ENCODE measurements around the gene CYP2J2.
"Not testable (repeated sequence)": the region's sequence is repeated elsewhere in the genome, so short reads cannot be mapped to it uniquely, and the experiment has no call there.

The CYP2J2 gene

DNA sequence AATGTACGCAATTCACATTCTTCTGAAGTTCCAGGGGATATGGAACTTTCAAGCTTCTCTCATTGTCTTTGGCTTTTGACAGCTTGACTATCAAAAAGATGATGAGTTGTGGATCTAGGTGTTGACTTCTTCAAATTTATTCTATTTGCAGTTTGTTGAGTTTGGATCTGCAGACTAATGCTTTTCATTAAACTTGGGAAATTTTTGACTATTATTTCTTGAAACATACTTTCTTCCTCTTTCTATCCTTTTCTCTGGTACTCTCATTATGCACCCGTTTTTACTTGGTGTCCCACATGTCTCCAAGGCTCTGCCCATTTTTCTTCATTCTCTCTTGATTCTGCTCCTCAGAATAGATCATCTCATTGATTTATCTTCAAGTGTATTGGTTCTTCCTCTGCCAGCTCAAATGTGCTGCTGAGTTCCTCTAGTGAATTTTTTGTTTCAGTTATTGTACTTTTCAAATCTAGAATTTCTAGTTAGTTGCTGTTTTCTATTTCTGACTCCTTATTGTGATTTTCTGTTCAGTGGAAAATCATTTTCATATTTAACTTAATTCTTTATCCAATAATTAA is 49.4 kb downstream of the CYP2J2 start:
- DNase-seq (ENCODE audit: low read depth in 2 of 2): no peak

DNA sequence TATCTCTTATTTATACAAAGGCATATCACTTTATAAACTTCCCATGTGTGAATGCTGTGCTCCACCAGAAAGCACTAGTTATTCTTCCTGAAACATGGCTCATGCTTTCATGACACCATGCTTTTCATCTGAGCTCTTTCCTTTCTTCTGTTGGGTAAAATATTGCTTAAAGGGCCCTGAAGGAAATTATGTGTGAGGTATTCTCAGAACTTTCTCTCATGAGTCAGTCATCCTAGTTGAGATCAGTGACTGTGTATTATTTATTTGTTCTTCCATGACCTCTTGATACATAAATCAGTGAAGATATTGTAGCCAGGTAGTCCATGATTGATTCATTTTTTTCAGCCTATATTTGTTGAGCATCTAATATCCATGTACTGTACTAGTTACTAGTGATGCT is 54.8 kb downstream of the CYP2J2 start:
- no peak for DNase-seq (ENCODE audit: low read depth in 2 of 2)

DNA sequence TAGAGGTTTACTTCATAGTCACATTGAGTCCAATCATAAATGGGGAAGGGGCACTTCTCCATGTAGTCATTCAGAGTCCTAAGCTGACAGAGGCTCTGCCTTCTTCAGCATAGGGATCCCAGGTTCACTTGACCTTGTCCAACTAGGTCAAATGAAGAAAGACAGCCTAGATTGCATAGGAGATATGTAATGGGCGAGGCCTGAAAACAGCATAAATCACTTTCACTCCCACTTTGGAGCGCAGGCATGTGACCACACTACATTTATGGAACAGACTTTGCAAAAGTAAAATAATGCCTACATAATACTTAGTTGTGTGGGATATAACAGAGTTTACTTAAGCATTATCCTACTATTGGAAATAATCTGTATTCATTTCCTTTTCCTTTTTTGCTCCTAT is 60.1 kb downstream of the CYP2J2 start:
- no peak for DNase-seq (ENCODE audit: low read depth in 2 of 2)

DNA sequence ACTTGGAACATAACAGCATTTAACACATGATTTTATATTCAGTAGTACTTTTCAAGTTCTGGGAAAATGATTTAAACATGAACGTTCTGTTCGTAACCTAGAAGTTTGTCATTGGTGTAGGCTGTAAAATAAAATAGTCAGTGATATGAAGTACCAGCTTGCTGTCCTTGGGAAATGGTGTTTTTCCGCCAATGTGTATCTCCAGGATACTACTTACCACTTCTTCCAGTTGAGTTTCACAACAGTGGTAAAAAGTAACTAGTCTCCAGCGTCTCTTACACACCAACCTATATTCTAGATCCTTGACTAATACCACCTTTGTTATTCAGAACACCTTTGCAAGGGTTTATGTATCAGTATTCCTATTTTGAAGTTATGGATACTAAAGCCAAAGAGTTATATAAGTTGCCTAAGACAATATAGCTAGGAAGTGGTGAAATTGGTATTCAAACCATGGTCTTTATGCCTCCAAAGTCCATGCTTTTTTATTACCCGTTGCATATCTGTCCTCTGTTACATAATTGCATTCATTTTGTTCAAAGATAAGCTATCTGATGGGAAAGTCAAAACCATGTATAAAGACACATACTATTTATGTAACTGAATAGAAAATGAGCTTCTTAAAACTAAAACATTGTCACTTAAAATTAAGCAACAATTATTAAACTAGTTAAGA is 68.8 kb downstream of the CYP2J2 start:
- DNase-seq (ENCODE audit: low read depth in 2 of 2): no peak

DNA sequence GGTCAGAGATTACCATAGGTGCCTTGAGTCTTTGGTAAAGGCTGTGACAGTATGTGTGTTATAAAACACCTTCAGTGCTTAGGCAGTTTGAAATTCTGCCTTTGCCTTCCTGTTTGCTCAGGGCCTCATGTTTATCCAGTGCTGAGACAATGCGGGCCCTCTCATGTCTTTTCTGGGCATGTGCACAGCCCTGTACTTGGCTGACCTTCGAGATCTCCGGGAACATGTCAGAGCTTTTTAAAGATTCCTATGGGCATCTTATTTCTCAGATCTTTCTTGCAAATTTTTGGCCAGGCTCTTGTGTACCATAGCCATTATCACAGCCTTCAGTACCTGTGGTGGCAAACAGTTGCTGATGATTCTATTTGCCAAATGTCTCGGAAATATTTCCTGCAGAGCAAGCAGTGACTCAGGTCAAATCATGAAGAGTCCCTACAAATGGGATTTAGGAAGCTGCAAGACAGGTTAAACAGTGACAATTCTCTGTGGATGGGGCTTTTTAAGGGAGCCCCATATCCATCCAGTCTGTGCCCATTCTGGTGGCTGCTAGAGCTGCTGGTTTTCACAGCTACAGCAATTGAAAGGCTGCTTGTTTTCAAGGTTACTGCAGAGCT is 69.7 kb downstream of the CYP2J2 start:
- no peak for DNase-seq (ENCODE audit: low read depth in 2 of 2)

DNA sequence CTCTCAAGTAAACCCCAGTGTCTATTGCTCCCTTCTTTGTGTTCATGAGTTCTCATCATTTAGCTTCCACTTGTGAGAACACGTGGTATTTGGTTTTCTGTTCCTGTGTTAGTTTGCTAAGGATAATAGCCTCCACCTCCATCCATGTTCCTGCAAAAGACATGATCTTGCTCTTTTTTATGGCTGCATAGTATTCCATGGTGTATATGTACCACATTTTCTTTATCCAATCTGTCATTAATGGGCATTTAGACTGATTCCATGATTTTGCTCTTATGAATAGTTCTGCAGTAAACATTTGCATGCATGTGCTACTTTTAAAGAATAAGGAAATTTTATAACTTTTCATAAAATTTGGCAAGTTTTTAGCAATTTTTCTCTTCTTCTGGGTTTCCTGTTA is 71.3 kb downstream of the CYP2J2 start:
- not testable (repeated sequence) for DNase-seq (ENCODE audit: low read depth in 2 of 2)

DNA sequence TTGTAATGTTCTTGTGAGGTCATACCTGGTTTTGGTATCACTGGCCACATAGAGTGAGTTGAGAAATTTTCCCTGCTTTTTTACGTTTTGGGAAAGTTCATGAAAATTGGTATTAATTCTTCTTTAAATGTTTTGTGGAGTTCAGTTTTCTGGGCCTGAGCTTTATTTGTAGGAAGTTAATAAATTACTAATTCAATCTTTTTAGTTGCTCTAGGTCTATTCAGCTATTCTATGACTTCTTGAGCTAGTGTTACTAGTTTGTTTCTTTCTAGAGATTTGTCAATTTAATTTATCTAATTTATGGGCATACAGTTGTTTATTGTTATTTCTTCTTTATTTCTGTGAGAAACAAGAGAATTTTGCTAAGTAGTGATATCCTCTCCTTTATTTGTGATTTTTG is 74.5 kb downstream of the CYP2J2 start:
- DNase-seq (ENCODE audit: low read depth in 2 of 2): no peak

DNA sequence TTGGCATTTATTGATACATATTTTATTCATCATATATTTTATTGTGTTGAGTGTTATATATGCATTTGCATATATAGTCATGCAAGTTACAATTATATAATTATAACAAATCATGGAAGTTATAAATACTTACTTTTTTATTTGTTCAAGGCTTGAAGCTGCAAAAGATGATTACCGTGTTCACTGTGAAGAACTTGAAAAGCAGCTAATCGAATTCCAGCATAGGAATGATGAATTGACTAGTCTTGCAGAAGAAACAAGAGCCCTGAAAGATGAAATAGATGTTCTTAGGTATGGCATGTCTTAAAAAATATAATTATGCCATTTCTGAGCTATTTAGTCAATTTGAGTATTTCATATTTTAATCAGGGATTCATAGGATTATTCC is 79.7 kb downstream of the CYP2J2 start:
- DNase-seq (ENCODE audit: low read depth in 2 of 2): no peak

DNA sequence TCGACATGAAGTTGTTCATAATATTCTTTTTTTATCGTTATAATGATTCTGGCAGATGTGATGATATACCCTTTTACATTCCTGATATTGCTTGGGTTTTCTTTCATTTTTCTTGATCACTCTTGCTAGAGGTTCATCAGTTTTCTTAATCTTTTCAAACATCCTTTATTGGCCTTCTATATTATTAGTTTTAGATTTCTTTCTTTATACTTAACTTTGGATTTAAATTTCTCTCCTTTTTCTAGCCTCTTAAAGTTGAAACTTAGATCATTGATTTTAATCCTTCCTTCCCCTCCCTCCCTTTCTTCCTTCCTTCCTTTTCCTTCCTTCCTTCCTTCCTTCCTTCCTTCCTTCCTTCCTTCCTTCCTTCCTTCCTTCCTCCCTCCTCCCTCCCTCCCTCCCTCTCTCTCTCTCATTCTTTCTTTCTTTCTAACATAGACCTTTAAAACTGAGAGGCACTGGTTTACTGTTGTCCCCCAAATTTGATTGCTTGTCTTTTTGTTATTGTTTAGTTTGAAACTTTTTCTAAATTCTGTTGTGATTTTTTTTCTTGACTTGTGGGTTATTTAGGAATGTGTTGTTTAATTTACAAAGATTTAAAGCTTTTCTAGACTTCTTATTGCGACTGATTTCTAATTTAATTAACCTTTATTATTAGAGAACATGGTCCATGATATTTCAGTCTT is 80.2 kb downstream of the CYP2J2 start:
- DNase-seq (ENCODE audit: low read depth in 2 of 2): no peak

DNA sequence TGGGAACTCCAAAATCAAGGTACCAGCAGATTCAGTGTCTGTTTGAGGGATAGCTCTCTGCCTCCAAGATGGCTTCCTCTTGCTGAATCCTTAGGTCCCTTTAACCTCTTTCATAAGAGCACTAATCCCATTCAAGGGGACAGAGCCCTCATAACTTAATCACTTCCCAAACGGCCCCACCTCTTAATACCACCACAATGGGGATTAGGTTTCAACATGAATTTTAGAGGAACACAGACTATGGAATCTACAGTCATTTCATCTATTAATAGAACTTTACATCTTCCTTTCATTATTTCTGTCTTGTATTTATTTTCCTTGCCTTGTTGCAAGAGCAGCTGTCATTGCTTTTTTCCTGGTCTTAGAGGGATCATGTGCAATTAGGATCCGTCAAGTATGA is 81.5 kb downstream of the CYP2J2 start:
- DNase-seq (ENCODE audit: low read depth in 2 of 2): no peak
